Endothelial cell of umbilical vein (primary cell): ENCODE data around the gene MAP3K1.

Experiments used
- EZH2 ChIP-seq: IDR thresholded peaks from 2 replicates; pipeline ENCODE4 v1.6.1; 2012; ENCODE audit warnings: borderline replicate concordance, low read depth, mild to moderate bottlenecking, moderate library complexity, low read length, inconsistent platforms; ENCODE audit not compliant: severe bottlenecking
- FOS ChIP-seq: IDR thresholded peaks from 2 replicates; pipeline ENCODE4 v1.6.1; 2011; ENCODE audit warnings: mild to moderate bottlenecking, low read length, moderate library complexity, borderline replicate concordance; ENCODE audit not compliant: insufficient read depth
- JUN ChIP-seq: IDR thresholded peaks from 2 replicates; pipeline ENCODE4 v1.6.1; 2011; ENCODE audit warnings: borderline replicate concordance, low read depth; ENCODE audit not compliant: insufficient read length, insufficient read depth
- MYC ChIP-seq: IDR thresholded peaks from one replicate; pipeline ENCODE4 v1.6.1; 2011; ENCODE audit warnings: mild to moderate bottlenecking, low read depth, low read length
- POLR2A ChIP-seq: IDR thresholded peaks from 2 replicates; pipeline ENCODE4 v1.6.1; 2012; ENCODE audit warnings: low read depth, mild to moderate bottlenecking, control low read depth, low read length
- POLR2AphosphoS5 ChIP-seq: IDR thresholded peaks from 2 replicates; pipeline ENCODE4 v1.6.1; 2012; ENCODE audit warnings: low read depth, mild to moderate bottlenecking, control low read depth, low read length, moderate library complexity; ENCODE audit not compliant: insufficient read depth
- TF ChIP-seq, protein P1 (sequence below), 2 donors: IDR thresholded peaks; 1 replicate in 1 of 2; 2 replicates in 1 of 2; pipeline ENCODE4 v1.5.1; 2011; ENCODE audit warnings: low read length in 2 of 2, mild to moderate bottlenecking in 2 of 2, moderate library complexity in 2 of 2, control low read depth in 1 of 2, inconsistent platforms in 1 of 2, low read depth in 1 of 2; ENCODE audit not compliant: insufficient read depth in 1 of 2; ENCODE audit errors: extremely low read depth in 1 of 2
- TF ChIP-seq, protein P2 (sequence below): IDR thresholded peaks from 2 replicates; pipeline ENCODE4 v1.6.1; 2011; ENCODE audit not compliant: insufficient read depth, insufficient read length

DNA sequence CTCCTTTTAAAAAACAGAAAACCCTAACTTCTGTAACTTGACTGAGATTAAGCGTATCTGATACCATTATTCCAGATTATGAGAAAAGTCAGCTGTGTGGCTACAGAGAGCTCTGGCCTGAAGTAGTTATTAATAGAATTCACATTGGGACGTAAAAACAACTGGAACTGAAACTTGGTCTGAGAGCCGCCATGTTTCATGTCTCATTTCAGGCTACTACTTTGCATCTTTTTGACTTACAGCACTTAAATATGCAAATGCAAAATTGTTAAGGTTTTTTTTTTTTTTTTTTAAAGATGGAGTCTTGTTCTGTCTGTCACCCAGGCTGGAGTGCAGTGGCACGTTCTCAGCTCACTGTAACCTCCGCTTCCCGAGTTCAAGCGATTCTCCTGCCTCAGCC lies 25.2 kb downstream of the MAP3K1 start:
- TF ChIP-seq, protein P1, sequence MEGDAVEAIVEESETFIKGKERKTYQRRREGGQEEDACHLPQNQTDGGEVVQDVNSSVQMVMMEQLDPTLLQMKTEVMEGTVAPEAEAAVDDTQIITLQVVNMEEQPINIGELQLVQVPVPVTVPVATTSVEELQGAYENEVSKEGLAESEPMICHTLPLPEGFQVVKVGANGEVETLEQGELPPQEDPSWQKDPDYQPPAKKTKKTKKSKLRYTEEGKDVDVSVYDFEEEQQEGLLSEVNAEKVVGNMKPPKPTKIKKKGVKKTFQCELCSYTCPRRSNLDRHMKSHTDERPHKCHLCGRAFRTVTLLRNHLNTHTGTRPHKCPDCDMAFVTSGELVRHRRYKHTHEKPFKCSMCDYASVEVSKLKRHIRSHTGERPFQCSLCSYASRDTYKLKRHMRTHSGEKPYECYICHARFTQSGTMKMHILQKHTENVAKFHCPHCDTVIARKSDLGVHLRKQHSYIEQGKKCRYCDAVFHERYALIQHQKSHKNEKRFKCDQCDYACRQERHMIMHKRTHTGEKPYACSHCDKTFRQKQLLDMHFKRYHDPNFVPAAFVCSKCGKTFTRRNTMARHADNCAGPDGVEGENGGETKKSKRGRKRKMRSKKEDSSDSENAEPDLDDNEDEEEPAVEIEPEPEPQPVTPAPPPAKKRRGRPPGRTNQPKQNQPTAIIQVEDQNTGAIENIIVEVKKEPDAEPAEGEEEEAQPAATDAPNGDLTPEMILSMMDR (IDR thresholded peaks at IDR 0.05; ENCODE audit: extremely low read depth in 1 of 2, insufficient read depth in 1 of 2, low read depth in 1 of 2, low read length in 2 of 2), result no peak
- TF ChIP-seq EZH2 (no peak), POLR2AphosphoS5 (no peak), MYC (no peak), JUN (no peak), FOS (no peak), POLR2A (no peak)
- TF ChIP-seq, protein P2, sequence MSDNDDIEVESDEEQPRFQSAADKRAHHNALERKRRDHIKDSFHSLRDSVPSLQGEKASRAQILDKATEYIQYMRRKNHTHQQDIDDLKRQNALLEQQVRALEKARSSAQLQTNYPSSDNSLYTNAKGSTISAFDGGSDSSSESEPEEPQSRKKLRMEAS, result no peak
